KMS-11 (cell line): ENCODE results near the gene EPB41L1.

ENCODE experiments used
- H2AFZ ChIP-seq: fragments of 200-600 bp; sonication (generic); 2 replicates; pipeline ENCODE4 v1.6.1; 2016; ENCODE audit warnings: antibody characterized with exemption, mixed run types, low read depth
- H3K27ac ChIP-seq: fragments of 200-600 bp; sonication (generic); 2 replicates; pipeline ENCODE4 v1.6.1; 2016; ENCODE audit warnings: mild to moderate bottlenecking, mixed run types
- H3K27me3 ChIP-seq: fragments of 200-600 bp; sonication (generic); 2 replicates; pipeline ENCODE4 v1.6.1; 2017; ENCODE audit warnings: mild to moderate bottlenecking, low read depth, mixed run types, moderate library complexity; ENCODE audit not compliant: insufficient read depth
- H3K36me3 ChIP-seq: fragments of 200-600 bp; sonication (generic); 2 replicates; pipeline ENCODE4 v1.6.1; 2017; ENCODE audit warnings: mild to moderate bottlenecking, mixed run types; ENCODE audit not compliant: insufficient read depth
- H3K4me1 ChIP-seq: fragments of 200-600 bp; sonication (generic); 2 replicates; pipeline ENCODE4 v1.6.1; 2016; ENCODE audit warnings: mild to moderate bottlenecking, low read depth, mixed run types; ENCODE audit not compliant: poor library complexity, severe bottlenecking
- H3K4me2 ChIP-seq: fragments of 200-600 bp; sonication (generic); 2 replicates; pipeline ENCODE4 v1.7.0; 2016; ENCODE audit warnings: mild to moderate bottlenecking, mixed run types
- H3K4me3 ChIP-seq: fragments of 200-600 bp; sonication (generic); IDR thresholded peaks from 2 replicates; pipeline ENCODE4 v1.6.1; 2017; ENCODE audit warnings: low read depth, low read length, mixed read lengths; ENCODE audit not compliant: insufficient read depth
- H3K79me2 ChIP-seq: fragments of 200-600 bp; sonication (generic); 2 replicates; pipeline ENCODE4 v1.6.1; 2016; ENCODE audit warnings: low read depth, mixed run types; ENCODE audit not compliant: insufficient read depth
- H3K9ac ChIP-seq: fragments of 200-600 bp; sonication (generic); 2 replicates; pipeline ENCODE4 v1.6.1; 2016; ENCODE audit warnings: mild to moderate bottlenecking, mixed run types
- H4K20me1 ChIP-seq: fragments of 200-600 bp; sonication (generic); 2 replicates; pipeline ENCODE4 v1.6.1; 2016; ENCODE audit warnings: mild to moderate bottlenecking, mixed run types; ENCODE audit not compliant: insufficient read depth
- TF ChIP-seq, protein P1 (sequence below): fragments of 200-600 bp; sonication (generic); conservative IDR thresholded peaks from 2 replicates; pipeline ENCODE4 v1.6.1; 2017; ENCODE audit warnings: low read depth, mild to moderate bottlenecking, antibody characterized with exemption, low read length, moderate library complexity, mixed read lengths

EPB41L1 gene

DNA sequence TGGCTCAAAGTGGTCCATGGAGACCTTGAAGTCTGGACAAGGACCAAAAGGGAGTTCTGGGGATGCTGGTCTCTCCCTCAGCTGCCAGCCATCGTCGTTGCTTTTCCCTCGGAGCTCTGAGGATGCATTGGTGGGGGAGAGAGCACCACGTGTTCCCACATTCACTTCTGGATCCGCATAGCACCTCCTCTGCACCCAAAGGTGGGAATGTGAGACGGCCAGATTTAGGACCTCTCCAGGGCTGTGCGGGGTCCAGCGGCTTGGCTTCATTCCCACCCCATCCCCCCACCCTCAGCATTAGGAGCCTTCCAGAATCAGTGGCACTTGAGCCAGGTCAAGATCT lies 1.1 kb downstream of the EPB41L1 start:
- Histone ChIP-seq H4K20me1 (no peaks in the 10 kb centered on the region), H3K4me3 (no peak overlapping the region), H2AFZ (no peak overlapping the region), H3K4me1 (peaks cover 30% of the 10 kb centered on the region), H3K4me2 (peak overlapping the region; percentile 76), H3K36me3 (no peaks in the 10 kb centered on the region), H3K27ac (no peak overlapping the region), H3K9ac (peak overlapping the region; percentile 51; the same call in 1 of the 2 replicates), H3K79me2 (no peaks in the 10 kb centered on the region), H3K27me3 (no peaks in the 10 kb centered on the region)
- TF ChIP-seq, protein P1, sequence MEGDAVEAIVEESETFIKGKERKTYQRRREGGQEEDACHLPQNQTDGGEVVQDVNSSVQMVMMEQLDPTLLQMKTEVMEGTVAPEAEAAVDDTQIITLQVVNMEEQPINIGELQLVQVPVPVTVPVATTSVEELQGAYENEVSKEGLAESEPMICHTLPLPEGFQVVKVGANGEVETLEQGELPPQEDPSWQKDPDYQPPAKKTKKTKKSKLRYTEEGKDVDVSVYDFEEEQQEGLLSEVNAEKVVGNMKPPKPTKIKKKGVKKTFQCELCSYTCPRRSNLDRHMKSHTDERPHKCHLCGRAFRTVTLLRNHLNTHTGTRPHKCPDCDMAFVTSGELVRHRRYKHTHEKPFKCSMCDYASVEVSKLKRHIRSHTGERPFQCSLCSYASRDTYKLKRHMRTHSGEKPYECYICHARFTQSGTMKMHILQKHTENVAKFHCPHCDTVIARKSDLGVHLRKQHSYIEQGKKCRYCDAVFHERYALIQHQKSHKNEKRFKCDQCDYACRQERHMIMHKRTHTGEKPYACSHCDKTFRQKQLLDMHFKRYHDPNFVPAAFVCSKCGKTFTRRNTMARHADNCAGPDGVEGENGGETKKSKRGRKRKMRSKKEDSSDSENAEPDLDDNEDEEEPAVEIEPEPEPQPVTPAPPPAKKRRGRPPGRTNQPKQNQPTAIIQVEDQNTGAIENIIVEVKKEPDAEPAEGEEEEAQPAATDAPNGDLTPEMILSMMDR = no peak

DNA sequence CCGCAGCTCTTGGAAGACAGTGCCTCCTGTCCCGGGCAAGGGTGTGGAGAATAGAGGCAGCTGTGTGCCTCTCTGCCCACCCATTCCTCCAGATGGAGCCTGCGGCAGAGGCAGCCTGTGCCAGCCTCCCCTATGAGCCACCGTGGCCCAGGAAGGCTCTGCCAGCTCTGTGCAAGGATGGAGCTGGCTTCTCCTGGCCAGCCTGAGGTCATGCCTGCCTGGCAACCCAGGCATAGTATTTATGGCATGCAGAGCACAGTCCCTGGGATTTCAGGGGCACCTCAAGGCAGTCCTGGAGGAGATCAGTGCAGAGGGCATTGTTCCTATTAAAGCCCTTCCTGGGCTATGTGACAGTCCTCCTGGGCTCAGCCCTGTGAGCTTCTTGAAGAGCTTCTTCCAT lies 1.5 kb downstream of the EPB41L1 start:
- Histone ChIP-seq H3K79me2 (no peaks in the 10 kb centered on the region), H3K4me2 (no peak overlapping the region; the same call in 1 of the 2 replicates), H3K36me3 (no peaks in the 10 kb centered on the region), H3K27me3 (no peaks in the 10 kb centered on the region), H3K9ac (no peak overlapping the region), H2AFZ (no peak overlapping the region), H3K4me3 (no peak overlapping the region), H3K4me1 (peaks cover 30% of the 10 kb centered on the region), H3K27ac (no peak overlapping the region), H4K20me1 (no peaks in the 10 kb centered on the region)
- TF ChIP-seq, protein P1 = no peak

DNA sequence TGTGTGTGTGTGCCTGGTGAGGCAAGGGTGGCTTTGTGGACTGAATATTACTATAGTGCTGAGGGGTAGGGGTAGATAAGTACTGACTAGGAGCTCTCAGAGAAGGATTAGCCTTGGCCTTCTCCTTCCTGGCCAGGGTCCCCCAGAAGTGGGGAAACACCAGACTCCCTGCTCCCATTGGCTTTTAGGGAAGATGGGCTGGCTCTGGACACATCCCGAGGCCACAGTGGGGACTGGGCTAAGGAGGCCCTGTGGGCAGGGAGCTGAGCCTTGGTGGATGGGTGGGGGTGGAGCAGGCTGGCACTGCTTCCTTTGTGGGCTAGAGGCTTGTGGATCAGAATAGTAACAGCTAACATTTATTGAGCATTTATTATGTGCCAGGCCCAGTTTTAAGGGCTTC lies 3.1 kb downstream of the EPB41L1 start:
- Histone ChIP-seq H3K79me2 (no peaks in the 10 kb centered on the region), H3K4me2 (no peak overlapping the region), H3K27me3 (no peaks in the 10 kb centered on the region), H2AFZ (no peak overlapping the region), H3K4me1 (peaks cover 30% of the 10 kb centered on the region), H4K20me1 (no peaks in the 10 kb centered on the region), H3K4me3 (no peak overlapping the region), H3K36me3 (no peaks in the 10 kb centered on the region), H3K9ac (no peak overlapping the region), H3K27ac (no peak overlapping the region)
- TF ChIP-seq, protein P1 = no peak

DNA sequence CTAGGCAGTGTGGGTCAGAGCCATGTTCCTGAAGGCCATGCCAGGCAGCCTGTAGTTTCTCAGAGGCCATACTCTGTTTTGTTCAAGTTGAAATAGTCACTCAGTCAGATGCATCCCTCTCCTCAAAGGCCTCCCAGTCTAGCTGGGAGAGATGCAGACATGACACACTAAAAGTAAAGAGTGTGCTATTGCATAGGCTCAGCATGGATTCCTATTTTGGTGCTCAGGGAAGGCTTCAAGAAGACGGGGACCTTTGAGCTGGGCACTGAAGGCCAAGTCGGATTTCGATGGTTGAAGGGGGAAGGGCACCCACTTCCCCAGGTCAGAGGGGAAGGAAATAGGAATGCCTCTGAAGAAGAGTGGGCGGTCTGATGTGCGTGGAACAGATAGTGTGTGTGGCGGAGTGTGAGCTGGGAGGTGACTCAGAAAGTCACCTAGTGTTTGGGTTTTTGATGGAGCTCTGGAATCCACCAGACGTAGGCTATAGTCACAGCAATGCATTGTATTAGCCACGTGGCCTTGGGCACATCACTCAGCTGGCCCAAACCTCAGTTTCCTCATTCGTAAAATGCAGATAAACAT lies 3.7 kb downstream of the EPB41L1 start:
- Histone ChIP-seq H3K4me1 (peaks cover 30% of the 10 kb centered on the region), H3K79me2 (no peaks in the 10 kb centered on the region), H3K9ac (no peak overlapping the region), H3K4me2 (no peak overlapping the region), H4K20me1 (no peaks in the 10 kb centered on the region), H3K4me3 (no peak overlapping the region), H3K36me3 (no peaks in the 10 kb centered on the region), H3K27me3 (no peaks in the 10 kb centered on the region), H2AFZ (no peak overlapping the region), H3K27ac (no peak overlapping the region)
- TF ChIP-seq, protein P1 = no peak

DNA sequence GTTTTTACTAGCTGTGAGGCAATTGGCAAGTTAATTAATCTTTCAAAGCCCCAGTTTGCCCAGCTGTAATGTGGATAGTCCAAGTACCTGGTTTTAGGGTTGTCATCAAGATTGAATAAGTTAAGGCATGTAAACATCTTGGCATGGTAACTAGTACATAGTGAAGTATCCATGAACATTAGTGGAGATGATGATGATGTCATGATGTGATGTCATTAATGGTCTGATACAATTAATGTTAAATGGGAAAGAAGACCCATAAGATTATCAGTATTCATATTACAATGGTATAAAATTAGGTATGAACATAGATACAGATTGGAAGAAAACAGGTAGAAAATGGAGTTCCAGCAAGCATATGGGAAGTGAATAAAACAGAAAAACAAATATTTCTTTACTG lies 5.3 kb downstream of the EPB41L1 start:
- H3K27me3 ChIP-seq = no peaks in the 10 kb centered on the region
- no peaks in the 10 kb centered on the region for H3K79me2 ChIP-seq
- TF ChIP-seq, protein P1 = no peak

More for the DNA sequence above, 5.3 kb downstream of the EPB41L1 start:
- Histone ChIP-seq H2AFZ (no peak overlapping the region), H3K4me2 (no peak overlapping the region), H4K20me1 (no peaks in the 10 kb centered on the region), H3K4me3 (no peak overlapping the region), H3K27ac (no peak overlapping the region), H3K9ac (no peak overlapping the region), H3K36me3 (no peaks in the 10 kb centered on the region), H3K4me1 (peaks cover 21% of the 10 kb centered on the region)
